Peyer's patch (tissue), 4 donors: Measurements from ENCODE around the gene TMX1. TPM values are rescaled to one million over a fixed set of nuclear protein-coding genes. Genes with fewer than 3 reads are reported as not detected.

Experiments used
- DNase-seq, 3 donors: peaks; one replicate each; pipeline ENCODE4 v3.0.0-alpha.2; 2017 to 2019
- H3K27ac ChIP-seq, 4 donors: fragments of 200-600 bp; sonication (generic); one replicate each; pipeline ENCODE4 v1.5.1; 2016 to 2019
- H3K27me3 ChIP-seq, 2 donors: fragments of 200-600 bp; sonication (generic); one replicate each; pipeline ENCODE4 v1.5.1; 2019
- H3K36me3 ChIP-seq, 3 donors: fragments of 200-600 bp; sonication (generic); one replicate each; pipeline ENCODE4 v1.5.1; 2016 to 2019
- H3K4me1 ChIP-seq, 4 donors: fragments of 200-600 bp; sonication (generic); one replicate each; pipeline ENCODE4 v1.5.1; 2016 to 2019
- H3K4me3 ChIP-seq, 4 donors: fragments of 200-600 bp; sonication (generic); 1 replicate in 3 of 4; 2 replicates in 1 of 4; pipeline ENCODE4 v1.5.1; 2016 to 2019; ENCODE audit warnings: mild to moderate bottlenecking in 1 of 4
- H3K9me3 ChIP-seq, 4 donors: fragments of 200-600 bp; sonication (generic); one replicate each; pipeline ENCODE4 v1.5.1; 2016 to 2019; ENCODE audit warnings: mild to moderate bottlenecking in 1 of 4
- POLR2A ChIP-seq, 2 donors: fragments of 450-650 bp; IDR thresholded peaks; one replicate each; pipeline ENCODE4 v1.5.1; 2017; ENCODE audit warnings: antibody characterized with exemption in 2 of 2, mild to moderate bottlenecking in 2 of 2, moderate library complexity in 2 of 2
- total RNA-seq, 4 donors: library from RNA; depleted of rRNA; stranded (reverse); fragments of >200 nt; gene quantifications; one replicate each; pipeline ENCODE4 v1.1.0, GENCODE V29; 2016
- TF ChIP-seq, protein P1 (sequence below), 6 experiments: fragments of 450-650 bp in 4 of 6; fragments of 200-600 bp in 2 of 6; sonication (generic) in 1 of 6; IDR thresholded peaks; one replicate each; pipeline ENCODE4 v1.5.1; 2017 to 2019; ENCODE audit warnings: antibody characterized with exemption in 6 of 6, mild to moderate bottlenecking in 3 of 6, moderate library complexity in 1 of 6

The TMX1 gene
- total RNA-seq, 4 donors from 2014 or later, result 7.4 to 21.3 (median 16.1) TPM

DNA sequence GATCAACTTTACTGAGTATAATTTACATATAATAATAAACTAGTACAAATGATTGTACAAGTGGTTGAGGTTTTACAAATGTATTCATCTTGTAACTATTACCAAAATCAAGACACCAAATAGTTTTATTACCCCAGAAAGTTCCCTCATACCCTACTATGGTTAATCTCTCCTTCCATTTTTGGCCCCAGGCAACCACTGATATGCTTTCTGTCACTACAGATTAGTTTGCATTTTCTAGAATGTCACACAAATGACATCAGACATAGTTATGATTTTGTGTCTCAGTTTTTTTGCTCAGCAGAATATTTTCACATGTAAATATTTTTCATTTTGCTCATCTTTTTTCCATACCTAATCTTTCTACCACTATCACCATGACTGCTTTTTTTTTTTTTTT, 49.1 kb downstream of the TMX1 start:
- no peak for DNase-seq
- Histone ChIP-seq H3K27ac (no peak overlapping the region), H3K4me3 (no peak overlapping the region), H3K36me3 (no peaks in the 10 kb centered on the region), H3K27me3 (no peaks in the 10 kb centered on the region), H3K4me1 (no peaks in the 10 kb centered on the region), H3K9me3 (no peaks in the 10 kb centered on the region)
- TF ChIP-seq POLR2A (IDR thresholded peaks at IDR 0.05), result no peak
- TF ChIP-seq, protein P1, sequence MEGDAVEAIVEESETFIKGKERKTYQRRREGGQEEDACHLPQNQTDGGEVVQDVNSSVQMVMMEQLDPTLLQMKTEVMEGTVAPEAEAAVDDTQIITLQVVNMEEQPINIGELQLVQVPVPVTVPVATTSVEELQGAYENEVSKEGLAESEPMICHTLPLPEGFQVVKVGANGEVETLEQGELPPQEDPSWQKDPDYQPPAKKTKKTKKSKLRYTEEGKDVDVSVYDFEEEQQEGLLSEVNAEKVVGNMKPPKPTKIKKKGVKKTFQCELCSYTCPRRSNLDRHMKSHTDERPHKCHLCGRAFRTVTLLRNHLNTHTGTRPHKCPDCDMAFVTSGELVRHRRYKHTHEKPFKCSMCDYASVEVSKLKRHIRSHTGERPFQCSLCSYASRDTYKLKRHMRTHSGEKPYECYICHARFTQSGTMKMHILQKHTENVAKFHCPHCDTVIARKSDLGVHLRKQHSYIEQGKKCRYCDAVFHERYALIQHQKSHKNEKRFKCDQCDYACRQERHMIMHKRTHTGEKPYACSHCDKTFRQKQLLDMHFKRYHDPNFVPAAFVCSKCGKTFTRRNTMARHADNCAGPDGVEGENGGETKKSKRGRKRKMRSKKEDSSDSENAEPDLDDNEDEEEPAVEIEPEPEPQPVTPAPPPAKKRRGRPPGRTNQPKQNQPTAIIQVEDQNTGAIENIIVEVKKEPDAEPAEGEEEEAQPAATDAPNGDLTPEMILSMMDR (IDR thresholded peaks at IDR 0.05), result no peak

DNA sequence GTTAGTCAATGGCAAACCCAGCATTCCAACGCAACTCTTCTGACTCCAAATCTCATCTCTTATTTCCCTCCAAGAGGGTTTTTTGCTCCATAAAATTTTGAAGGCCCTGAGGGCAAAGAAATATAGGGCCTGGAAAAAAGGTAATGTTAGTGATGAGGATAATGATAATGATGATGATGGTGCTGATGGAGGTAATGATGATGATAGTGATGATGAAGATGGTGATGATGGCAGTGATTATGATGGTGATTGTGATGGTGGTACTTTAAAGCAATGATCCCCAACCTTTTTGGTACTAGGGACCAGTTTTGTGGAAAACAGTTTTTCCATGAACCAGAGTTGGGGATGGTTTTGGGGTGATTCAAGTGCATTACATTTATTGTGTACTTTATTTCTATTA, 50.1 kb downstream of the TMX1 start:
- no peak overlapping the region for H3K4me3 ChIP-seq
- no peaks in the 10 kb centered on the region for H3K9me3 ChIP-seq
- no peak for DNase-seq
- H3K27me3 ChIP-seq, result no peaks in the 10 kb centered on the region
- no peak for TF ChIP-seq POLR2A (IDR thresholded peaks at IDR 0.05)
- TF ChIP-seq, protein P1 (IDR thresholded peaks at IDR 0.05), result no peak
- no peaks in the 10 kb centered on the region for H3K36me3 ChIP-seq
- no peak overlapping the region for H3K27ac ChIP-seq
- H3K4me1 ChIP-seq, result no peaks in the 10 kb centered on the region

DNA sequence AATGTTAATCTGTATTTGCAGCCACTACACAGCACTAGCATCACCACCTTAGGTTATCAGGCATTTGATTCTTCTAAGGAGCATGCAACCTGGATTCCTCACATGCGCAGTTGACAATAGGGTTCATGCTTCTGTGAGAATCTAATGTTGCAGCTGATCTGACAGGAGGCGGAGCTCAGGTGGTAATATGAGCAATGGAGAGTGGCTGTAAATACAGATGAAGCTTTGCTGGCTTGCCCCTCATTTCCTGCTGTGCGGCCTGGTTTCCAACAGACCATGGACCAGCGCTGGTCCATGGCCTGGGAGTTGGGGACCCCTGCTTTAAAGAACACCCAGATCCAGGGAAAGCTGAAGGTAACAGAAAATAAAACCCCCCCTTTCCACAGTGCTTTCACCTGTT, 51.0 kb downstream of the TMX1 start:
- Histone ChIP-seq H3K9me3 (no peaks in the 10 kb centered on the region), H3K27ac (no peak overlapping the region), H3K4me1 (no peaks in the 10 kb centered on the region), H3K36me3 (no peaks in the 10 kb centered on the region), H3K4me3 (no peak overlapping the region), H3K27me3 (no peaks in the 10 kb centered on the region)
- TF ChIP-seq, protein P1 (IDR thresholded peaks at IDR 0.05), result no peak
- no peak for TF ChIP-seq POLR2A (IDR thresholded peaks at IDR 0.05)
- DNase-seq, result no peak

DNA sequence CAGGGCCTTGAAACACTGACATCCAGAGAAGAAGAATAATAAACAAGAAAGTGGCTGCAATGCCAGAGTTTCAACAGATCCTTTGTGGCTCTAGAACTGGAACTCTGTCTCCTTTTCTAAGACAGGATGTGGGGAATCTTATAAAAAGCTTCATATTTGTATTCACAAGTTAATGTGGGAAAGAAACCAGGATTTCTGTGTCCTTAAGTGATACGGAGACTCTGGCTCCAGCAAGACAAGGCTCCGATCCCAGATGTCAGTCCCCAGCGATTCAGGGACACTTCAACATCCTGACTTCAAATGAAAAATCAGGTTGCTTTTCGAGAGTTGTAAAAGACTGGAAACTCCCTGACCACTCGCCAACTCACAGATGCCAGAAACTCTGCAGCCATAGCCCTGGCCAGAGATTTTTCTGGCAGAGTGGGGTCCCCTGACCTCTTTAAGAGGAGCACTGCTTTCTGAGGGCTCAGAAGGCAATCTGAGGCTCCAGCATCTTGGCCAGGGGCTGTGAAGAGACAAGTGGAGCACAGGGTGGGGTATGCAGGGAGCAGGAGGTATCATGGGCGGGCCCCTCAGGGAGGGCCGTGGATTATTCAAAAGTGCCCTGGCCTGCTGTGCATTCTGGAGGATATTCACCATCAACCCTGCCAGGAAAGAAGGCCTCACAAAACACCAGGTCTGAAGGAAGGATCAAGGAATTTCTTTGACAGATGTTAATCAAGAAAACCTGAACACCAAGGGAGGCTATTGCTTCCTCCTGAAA, 53.3 kb downstream of the TMX1 start:
- TF ChIP-seq, protein P1 (IDR thresholded peaks at IDR 0.05), result no peak
- no peak for TF ChIP-seq POLR2A (IDR thresholded peaks at IDR 0.05)

DNA sequence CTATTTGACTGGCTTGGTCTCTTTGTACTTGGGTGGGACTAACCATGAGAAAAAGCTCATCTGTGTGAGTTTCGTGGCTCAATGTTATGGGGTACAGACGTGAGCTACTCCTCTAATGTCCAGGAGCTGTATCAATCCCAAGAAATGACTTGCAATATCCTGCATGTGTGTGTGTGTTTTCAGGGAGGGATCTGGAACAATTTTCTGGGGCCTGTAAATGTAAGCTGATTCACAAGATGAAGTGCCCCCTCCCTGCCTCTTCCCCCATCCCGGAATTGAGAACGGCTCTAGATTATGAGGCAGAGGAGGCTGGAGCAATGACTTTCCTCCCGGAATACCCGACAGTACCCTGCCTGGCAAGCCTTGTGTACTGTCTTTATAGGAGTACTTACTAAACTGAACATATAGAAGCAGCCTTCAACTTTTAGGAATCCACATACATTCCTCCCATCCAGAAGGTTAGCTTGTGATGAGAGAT, 53.9 kb downstream of the TMX1 start:
- no peak overlapping the region for H3K4me3 ChIP-seq
- no peak for TF ChIP-seq POLR2A (IDR thresholded peaks at IDR 0.05)
- TF ChIP-seq, protein P1 (IDR thresholded peaks at IDR 0.05), result no peak
- H3K36me3 ChIP-seq, result no peaks in the 10 kb centered on the region
- H3K27me3 ChIP-seq, result no peaks in the 10 kb centered on the region
- no peak for DNase-seq
- no peaks in the 10 kb centered on the region for H3K9me3 ChIP-seq
- H3K4me1 ChIP-seq, result no peaks in the 10 kb centered on the region
- no peak overlapping the region for H3K27ac ChIP-seq

More for the DNA sequence above, 53.3 kb downstream of the TMX1 start:
- Histone ChIP-seq H3K36me3 (no peaks in the 10 kb centered on the region), H3K27me3 (no peaks in the 10 kb centered on the region), H3K27ac (peak overlapping the region in 1 of 4 donors; percentile 37), H3K4me3 (no peak overlapping the region), H3K9me3 (no peaks in the 10 kb centered on the region), H3K4me1 (no peaks in the 10 kb centered on the region)
- DNase-seq, result no peak
